NB4 (cell line): ENCODE measurements around the gene PDZK1IP1.
"Not testable (repeated sequence)": the region's sequence is repeated elsewhere in the genome, so short reads cannot be mapped to it uniquely, and the experiment has no call there.

Experiments
- CTCF ChIP-seq: IDR thresholded peaks from one replicate; pipeline ENCODE4 v1.5.1; 2012; ENCODE audit warnings: low read depth, low read length
- MAX ChIP-seq: IDR thresholded peaks from 2 replicates; pipeline ENCODE4 v1.6.1; 2011; ENCODE audit warnings: low read depth, low read length
- MYC ChIP-seq: IDR thresholded peaks from 2 replicates; pipeline ENCODE4 v1.6.1; 2011; ENCODE audit warnings: low read depth, low read length
- POLR2A ChIP-seq: IDR thresholded peaks from 2 replicates; pipeline ENCODE4 v1.6.1; 2011; ENCODE audit warnings: mild to moderate bottlenecking; ENCODE audit not compliant: insufficient read length; ENCODE audit errors: extremely low read depth

GRCh38 chr1:47157957-47158356, 31.9 kb downstream of the PDZK1IP1 start:
- not testable (repeated sequence) for TF ChIP-seq CTCF, MAX, POLR2A, MYC
